ENCODE measurements around the gene C4orf50.

Gene C4orf50

DNA sequence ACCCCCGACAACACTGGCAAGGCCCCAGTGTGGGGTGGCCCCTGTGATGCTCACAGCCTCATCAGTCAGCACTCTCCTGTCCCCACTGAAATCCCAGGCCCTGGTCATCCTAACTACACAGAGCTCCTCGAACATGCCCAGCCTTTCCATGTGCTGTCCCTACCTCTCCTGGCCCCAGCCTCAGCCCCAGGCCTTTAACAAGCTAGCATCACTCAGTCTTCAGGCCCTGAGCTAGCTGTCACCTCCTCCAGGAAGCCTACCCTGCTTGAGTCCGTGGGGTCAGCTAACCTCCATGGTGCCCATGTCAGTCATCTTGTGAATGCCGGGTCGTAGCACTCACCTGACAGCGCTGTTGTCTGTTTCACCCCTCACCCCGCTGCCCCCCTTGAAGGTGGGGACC, 25.6 kb upstream of the C4orf50 start:
- no peak for DNase-seq (ENCODE audit: low spot score)

GRCh38 chr4:6043188-6043587, 25.0 kb upstream of the C4orf50 start:
- no peak for DNase-seq (ENCODE audit: low spot score)

- no peak for DNase-seq (ENCODE audit: low spot score)
Observed at GRCh38 chr4:6042293-6043063, 24.2 kb upstream of the C4orf50 start.

DNA sequence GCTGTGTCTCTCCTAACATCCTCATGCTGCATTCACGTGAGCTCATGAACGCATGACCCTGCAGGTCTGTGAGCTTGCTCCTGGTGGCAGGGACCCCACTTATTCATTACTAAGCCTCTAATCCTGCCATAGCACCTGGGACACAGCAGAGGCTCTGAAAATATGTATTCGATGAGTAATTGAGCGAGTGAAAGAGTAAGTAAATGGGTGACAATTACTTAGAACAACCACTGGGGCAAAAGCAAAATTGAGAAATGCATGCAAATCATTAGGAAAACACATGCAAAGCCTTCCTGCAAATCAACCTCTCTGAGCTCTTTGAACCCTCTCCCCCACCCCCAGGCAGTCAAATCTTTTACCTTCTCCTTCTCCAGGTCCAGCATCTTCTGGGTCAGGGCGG, 23.6 kb upstream of the C4orf50 start:
- DNase-seq (ENCODE audit: low spot score): no peak

DNA sequence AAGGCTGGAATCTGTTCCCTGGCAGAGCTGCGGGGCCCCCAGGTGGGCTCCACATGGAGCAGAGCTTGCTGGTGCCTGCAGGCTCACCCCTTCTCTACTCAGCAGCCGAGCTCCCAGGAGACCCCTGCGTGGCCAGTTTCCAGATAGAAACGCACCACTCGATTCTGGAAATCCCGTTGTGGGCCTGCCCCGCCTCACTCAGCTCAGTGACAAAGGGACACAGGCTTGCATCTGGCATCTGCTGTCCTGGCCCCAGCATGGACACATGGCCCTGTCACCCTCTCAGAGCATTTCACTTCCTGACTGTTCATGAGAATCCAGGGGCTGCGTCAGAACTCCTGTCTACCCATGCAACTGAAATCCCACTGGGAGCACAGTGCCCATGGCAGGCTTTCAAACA, 20.5 kb upstream of the C4orf50 start:
- DNase-seq (ENCODE audit: low spot score): no peak

GRCh38 chr4:6035786-6036185, 17.6 kb upstream of the C4orf50 start:
- DNase-seq (ENCODE audit: low spot score): no peak

- no peak for DNase-seq (ENCODE audit: low spot score)
Observed at GRCh38 chr4:6033381-6033780, 15.2 kb upstream of the C4orf50 start.

GRCh38 chr4:6032249-6033244, 14.3 kb upstream of the C4orf50 start:
- peak; percentile 83 for DNase-seq (ENCODE audit: low spot score)

DNA sequence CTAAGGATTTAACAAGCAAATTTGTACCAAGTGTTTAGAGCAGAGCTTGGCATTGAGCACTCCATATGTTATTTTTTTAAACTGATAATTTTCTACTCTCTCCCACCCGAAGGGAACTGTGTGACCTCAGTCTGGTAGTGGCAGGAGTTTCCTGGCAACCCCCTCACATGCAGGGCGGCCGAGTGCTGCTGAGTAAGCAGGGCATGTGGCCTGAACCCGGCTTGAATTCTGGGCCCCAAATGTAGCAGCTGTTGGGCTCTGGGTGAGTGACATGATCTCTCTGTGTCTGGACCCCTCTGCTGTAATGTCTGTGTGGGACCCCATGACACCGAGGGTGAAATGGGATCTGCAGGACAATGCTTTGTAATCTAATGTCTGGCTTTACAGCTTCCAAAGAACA, 13.6 kb upstream of the C4orf50 start:
- no peak for DNase-seq (ENCODE audit: low spot score)

- no peak for DNase-seq (ENCODE audit: low spot score)
Observed at GRCh38 chr4:6030679-6031078, 12.4 kb upstream of the C4orf50 start.

DNA sequence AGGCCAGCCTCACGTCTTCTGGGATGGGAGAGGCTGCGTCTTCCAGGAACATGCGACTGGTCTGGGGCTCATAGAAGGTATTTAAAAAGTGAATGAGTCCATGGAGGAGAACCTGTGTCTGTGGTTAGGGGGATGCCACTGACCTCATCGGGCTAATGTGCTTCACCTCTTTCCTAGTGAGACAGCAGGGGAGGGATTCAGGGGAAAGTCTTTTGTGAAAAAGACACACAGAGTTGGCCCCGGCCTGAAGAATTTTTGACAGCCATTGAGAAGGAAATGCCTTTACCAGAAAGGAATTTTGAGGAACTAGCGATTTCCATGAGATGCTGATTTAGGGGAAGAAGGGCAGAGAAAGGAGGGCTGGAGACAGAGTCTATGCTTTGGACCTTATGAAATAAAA, 11.0 kb upstream of the C4orf50 start:
- DNase-seq (ENCODE audit: low spot score): no peak

DNA sequence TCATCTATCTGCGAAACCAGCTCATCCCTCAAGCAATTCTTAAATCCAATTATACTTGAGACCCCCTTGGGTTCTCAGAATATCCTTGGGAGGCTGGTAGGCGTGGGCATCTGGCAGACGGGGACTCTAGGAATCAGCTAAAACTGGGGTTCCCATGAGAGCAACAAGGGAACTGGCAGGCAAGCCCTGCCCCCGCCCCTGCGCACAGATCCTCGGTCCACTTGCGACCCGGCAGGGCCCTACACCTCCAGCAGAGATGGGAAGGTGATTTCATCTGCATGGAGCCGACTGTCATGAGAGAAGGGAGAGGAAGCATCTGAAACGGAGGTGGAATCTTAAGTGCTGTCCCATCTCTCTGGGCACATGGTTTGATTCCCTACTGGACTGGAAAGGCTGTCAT, 9.9 kb upstream of the C4orf50 start:
- DNase-seq (ENCODE audit: low spot score): no peak

GRCh38 chr4:6027392-6027791, 9.2 kb upstream of the C4orf50 start:
- DNase-seq (ENCODE audit: low spot score): no peak

GRCh38 chr4:6024313-6024960, 6.2 kb upstream of the C4orf50 start:
- no peak for DNase-seq (ENCODE audit: low spot score)

- no peak for DNase-seq (ENCODE audit: low spot score)
Observed at GRCh38 chr4:6023731-6024130, 5.5 kb upstream of the C4orf50 start.

DNA sequence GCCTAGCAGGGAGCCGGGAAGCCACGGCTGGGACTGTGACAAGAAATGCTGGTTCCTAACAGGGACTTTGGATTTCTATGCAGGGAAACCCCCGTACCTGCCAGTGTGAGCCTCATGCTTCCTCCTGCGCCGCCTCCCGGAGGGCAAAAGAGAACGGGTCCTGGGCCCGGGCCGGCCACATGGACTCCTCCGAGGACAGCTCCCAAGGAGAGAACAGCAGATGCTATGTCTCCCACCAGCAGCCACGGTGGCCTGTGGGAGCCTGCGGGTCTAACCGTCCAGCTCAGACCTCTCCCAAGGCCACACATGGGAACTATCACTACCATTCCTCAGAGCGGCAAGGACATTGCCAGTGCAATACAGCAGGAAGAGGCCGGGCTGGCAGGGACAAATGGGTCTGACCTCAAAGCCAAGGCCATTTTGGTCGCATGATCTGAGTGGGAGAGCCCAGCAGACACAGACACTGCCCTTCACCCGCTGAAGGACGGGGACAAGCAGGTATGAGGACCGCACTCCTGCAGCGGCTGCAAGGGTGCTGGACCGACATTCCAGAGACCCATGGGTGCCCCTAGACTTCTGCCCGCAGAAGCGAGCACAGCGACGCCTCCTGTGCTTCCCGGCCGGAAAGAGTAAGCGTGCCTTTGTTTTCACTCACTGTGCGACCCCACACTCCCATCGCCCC, 4.5 kb upstream of the C4orf50 start:
- no peak for DNase-seq (ENCODE audit: low spot score)

- no peak for DNase-seq (ENCODE audit: low spot score)
Observed at GRCh38 chr4:6021831-6022606, 3.8 kb upstream of the C4orf50 start.

DNA sequence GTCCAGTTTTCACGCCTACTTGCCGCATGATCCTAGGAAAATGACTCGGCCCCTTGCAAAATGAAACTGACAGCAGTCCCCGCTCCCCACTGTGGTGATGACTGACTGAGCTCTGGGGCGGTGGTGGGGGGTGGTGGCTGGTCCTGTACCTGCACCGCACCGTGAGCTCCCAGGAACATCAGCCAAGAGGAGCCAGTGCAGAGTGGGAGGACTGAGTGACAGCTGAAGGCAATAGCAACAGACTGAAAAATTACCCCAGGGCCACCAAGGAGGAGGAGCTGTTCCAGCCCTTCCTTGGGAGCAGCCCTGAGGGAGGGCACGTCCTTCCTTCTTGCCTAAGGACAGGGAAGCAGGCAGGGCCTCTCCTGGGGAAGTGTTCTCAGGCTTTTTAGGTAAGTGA, 2.4 kb upstream of the C4orf50 start:
- DNase-seq (ENCODE audit: low spot score): no peak

DNA sequence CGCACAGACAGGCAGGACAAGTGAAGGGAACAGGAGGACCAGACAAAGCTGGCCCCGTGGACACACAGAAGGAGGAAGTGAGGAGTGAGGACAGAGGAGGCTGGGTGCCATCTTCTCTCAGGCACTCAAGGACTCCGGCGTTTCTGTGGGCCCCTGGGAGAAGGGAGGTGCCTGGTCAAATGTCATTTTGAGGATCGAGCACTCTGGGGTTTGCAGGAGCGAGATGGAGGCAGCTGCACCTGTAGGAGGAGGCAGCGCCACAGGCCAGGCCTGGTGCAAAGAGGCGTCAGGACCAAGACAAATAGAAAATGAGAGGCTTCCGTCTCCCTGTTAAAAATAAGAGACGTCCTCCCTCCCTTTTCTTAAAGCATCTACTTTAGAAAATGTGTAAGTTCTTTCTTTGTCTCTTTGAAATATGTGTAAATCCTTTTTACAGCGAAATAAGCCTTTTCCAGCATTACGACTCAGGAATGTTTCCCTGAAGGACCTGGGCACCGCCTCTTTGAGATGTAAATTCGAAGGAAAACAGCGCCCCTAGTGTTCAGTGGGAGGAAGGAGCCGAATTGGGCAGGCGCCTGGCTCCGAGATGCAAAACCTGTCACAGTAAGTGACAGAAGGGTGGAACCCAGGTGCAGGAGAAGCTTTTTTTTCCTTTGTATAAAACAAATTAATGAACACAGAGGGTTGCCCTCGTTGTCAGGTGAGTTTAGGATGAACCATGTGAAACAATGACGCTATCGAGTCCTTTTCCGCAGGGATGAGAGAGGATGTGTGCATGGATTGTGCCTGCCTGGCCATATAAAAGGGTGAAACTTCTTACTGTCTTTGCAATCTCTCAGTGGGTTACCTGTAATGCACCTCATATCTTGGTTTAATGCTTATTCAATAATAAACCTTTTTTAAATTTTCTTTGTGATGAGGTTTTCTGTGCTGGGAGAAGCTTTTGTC, 1.4 kb upstream of the C4orf50 start:
- DNase-seq (ENCODE audit: low spot score): peak; percentile 68

DNA sequence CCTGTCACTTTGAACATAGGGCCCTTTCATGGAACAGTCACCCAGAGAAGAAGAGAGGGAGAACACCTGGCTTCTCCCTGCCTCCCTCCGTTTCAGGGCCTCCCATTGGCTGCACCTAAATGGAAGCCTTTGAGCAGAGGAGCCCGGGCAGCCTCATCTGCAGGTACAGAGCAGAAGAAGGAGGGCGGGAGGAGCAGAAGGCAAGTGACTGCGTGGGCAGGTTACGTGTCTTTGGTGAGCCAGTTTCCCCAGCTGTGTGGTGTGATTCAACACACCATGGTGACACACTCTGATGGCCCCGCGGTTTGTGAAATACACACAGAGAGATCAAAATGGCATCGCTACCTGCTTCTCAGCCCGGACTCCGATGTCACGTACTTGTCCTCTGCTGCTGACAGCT, 431 bp downstream of the C4orf50 start:
- no peak for DNase-seq (ENCODE audit: low spot score)
